SK-N-SH treated with all-trans-retinoic acid at 6 μM for 48 hours (cell line): ENCODE measurements around the gene CCDC88B.

Experiments used
- CREB5 ChIP-seq: fragments of 250-450 bp; sonication (Bioruptor Pico); IDR thresholded peaks from 2 replicates; pipeline ENCODE4 v1.5.1; 2020; ENCODE audit warnings: low read depth, mild to moderate bottlenecking, moderate library complexity
- GLIS3 ChIP-seq: fragments of 250-450 bp; sonication (Bioruptor Pico); IDR thresholded peaks from 2 replicates; pipeline ENCODE4 v1.5.0; 2020; ENCODE audit warnings: mild to moderate bottlenecking, moderate library complexity
- ISL1 ChIP-seq: fragments of 250-450 bp; sonication (Bioruptor Pico); IDR thresholded peaks from 2 replicates; pipeline ENCODE4 v2.1.2; 2022; ENCODE audit warnings: mild to moderate bottlenecking, moderate library complexity
- RARB ChIP-seq: fragments of 250-450 bp; sonication (Bioruptor Pico); IDR thresholded peaks from 2 replicates; pipeline ENCODE4 v1.8.0; 2021; ENCODE audit warnings: mild to moderate bottlenecking, moderate library complexity
- ZFP3 ChIP-seq: fragments of 250-450 bp; sonication (Bioruptor Pico); IDR thresholded peaks from 2 replicates; pipeline ENCODE4 v1.5.0; 2020; ENCODE audit warnings: mild to moderate bottlenecking, moderate library complexity
- ZNF70 ChIP-seq: fragments of 450-650 bp; formaldehyde crosslinking; IDR thresholded peaks from 2 replicates; pipeline ENCODE4 v1.5.0; 2020; ENCODE audit warnings: mild to moderate bottlenecking, moderate library complexity
- ZNF8 ChIP-seq: fragments of 450-650 bp; formaldehyde crosslinking; IDR thresholded peaks from 2 replicates; pipeline ENCODE4 v1.5.0; 2020; ENCODE audit warnings: mild to moderate bottlenecking, moderate library complexity

- TF ChIP-seq ISL1 (CRISPR knock-in tag) = no peak
- no peak for TF ChIP-seq ZNF70
- TF ChIP-seq GLIS3 (CRISPR knock-in tag) = no peak
- TF ChIP-seq RARB (CRISPR knock-in tag) = no peak
- TF ChIP-seq ZFP3 (CRISPR knock-in tag) = no peak
- TF ChIP-seq CREB5 (CRISPR knock-in tag) = no peak
- no peak for TF ChIP-seq ZNF8 (CRISPR knock-in tag)
Measured at GRCh38 chr11:64368673-64369074, 28.7 kb downstream of the CCDC88B start.
